Activated CD8-positive, alpha-beta memory T cell treated with anti-CD3 and anti-CD28 coated beads, Interleukin-2, amount 50 U/mL, for 24 hours (primary cell): Measurements from ENCODE around the gene C5orf15.
A peak's percentile ranks its signal among the peaks of the same experiment; 100 is the strongest.

Experiments
- DNase-seq: peaks from one replicate; pipeline ENCODE4 v3.0.0-alpha.2; 2020; ENCODE audit errors: extremely low read depth

Gene C5orf15

DNA sequence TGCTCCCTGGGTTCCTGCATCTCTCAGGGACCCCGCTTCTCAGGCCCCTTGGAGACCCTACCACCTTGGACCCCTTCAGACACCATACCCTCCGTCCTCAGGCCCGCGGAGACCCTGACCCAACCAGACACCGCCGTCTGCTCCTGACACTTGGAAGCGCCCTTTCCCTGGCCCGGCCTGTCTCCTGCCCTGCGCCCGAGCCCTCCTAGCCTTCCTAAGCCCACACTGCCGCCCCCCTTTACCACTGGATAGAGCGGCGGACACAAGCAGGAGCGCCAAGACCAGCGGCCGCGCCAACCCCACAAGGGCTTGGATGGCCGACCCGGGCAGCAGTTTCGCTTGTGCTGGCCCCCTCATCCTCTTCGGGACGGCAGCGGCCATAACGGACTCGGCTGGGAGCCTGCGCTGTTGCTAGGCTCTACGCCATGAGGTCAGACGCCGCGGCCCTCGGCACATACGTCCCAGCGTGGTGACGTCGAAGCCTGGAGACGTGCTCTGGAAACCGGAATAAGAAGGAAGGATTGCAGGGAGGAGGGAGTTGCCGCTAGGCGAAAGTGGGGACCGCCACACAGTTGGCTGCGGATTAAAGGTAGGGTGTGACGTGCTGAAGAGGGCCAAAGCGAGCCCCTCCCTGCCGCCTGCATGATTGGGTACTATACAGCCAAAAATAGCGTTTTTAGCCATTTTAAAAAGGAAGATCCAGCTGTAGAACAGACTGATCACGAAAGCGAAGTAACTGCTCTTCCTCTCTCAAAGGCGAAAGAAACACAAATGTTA lies at the start of gene C5orf15:
TSS of gene C5orf15 (minus strand) at position 422 of the 777 bp plus-strand sequence. CDS start at position 381, 41 bp downstream.
- DNase-seq, result peak; percentile 84

GRCh38 chr5:134008266-134008749 lies 39.9 kb upstream of the C5orf15 start:
- no peak for DNase-seq

DNA sequence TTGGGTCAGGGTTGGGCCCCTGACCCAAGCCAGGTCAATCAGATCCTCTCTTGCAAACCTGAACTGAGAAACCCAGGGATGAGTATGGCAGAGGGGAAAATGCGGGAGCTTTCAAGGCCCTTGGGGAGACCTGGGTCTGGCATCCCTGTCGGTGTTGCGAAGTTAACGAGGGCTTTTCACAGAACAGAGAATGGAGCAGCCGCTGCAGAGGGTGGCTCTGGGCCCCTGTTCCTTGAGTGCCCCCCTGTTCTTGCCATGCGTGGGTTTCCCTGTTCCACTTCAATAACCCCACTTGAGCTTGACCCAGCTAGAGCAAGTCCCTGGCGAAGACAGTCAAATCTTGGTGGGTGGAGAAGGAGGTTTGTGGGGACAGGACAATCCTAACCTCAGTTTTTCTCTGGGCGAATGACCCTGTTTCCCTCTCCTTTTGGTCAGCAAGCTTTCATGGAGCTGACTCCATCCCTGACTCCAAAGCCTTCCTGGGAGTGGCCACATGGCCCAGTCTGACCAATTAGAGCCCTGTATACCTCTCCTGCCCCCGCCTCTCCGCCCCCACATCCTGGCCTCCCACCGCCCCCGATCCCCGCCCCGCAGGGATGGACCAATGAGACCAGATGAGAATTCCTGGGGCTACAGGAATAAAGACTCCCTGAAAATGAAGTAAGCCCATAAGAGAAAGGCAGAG lies 39.3 kb upstream of the C5orf15 start:
- no peak for DNase-seq

DNA sequence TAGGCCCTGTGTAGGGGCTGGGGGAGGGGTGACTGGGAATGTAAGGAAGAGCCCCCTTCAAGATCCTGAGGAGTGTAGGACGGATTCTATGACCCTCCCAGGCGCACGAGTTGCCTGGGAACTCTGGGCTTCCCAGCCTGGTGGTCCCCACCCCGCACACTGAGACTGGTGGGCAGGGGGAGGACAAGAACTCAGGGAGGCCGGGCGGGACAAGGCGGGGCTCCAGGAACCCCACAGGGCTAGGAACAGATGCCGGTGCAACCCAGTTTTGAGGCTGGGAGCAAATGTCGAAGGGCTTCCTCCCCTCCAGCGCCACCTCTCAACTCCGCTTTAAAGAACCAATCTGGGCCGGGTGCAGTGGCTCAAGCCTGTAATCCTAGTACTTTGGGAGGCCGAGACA lies 37.7 kb upstream of the C5orf15 start:
- DNase-seq, result no peak

DNA sequence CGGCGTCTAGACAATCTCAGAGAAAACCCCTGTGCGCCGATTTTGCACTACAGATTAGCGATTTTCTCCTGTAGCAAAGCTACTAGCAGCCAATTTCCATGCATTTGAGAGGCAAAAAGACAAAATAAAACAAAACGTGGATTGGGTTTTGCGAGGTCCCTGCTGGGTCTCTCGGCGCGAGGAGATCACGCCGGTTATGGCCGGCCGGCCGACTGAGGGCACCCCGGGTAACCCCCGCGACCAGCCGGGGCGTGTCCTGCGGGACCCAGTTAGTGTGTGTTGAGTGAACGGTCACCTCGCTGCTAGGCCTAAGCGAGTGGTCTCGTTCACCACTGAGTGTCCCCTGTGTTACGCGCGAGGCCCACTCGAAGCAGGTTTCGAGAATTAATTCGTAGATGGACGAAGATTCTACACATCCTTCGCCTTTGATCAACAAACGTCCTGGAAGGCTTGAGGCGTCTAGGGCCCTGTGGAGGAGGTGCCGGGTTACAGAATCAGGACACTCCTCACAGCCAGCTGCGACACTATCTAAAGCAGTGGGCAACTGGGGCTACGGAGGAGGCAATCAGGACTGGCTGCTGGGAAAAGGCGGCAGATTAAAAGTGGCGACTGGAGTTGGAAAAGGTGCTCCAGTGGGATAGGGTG lies 37.1 kb upstream of the C5orf15 start:
- DNase-seq, result no peak

DNA sequence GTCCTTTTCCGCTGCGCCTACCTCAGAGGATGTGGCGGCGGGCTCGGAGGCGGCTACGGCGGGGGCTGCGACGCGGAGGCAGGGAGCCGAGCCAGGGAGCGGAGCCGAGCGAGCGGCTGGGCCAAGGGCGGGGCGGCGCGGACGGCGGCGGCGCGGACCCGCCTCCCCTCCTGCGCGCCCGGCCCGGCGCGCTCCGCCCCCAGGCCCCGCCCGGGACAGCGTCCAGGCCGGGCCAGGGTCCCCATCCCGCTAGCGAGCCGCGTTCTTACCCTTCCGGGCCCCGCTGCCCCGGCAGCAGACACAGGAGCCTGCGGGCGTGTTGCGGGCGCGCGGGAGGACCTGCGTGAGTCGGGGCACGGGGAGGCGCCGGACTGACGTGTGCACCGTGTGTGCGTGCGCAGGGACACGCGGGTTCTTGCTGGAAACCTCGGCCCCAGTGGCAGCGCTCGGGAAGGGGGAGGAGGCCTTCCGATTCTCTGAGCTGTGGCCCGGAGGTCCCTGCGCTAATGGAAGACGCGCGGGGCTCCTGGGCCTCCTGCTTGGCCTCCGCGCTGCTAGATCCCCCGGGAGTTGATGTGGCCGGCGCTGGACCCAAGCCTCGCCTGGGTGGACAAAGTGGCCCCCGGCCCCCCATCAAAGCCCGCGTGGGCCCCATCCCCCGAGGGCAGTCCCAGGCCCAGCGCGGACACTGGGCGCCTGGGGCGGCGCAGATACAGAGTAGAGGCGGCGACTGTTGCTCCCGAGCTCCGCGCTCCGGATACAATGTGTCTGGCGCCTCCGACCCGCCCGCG lies 36.4 kb upstream of the C5orf15 start, which contains the start of gene VDAC1:
TSS of gene VDAC1 (minus strand) at position 350 of the 791 bp plus-strand sequence. CDS start 11,963 bp downstream, outside the sequence.
- peak; percentile 56 for DNase-seq

GRCh38 chr5:134003817-134004625 lies 35.6 kb upstream of the C5orf15 start:
- no peak for DNase-seq

DNA sequence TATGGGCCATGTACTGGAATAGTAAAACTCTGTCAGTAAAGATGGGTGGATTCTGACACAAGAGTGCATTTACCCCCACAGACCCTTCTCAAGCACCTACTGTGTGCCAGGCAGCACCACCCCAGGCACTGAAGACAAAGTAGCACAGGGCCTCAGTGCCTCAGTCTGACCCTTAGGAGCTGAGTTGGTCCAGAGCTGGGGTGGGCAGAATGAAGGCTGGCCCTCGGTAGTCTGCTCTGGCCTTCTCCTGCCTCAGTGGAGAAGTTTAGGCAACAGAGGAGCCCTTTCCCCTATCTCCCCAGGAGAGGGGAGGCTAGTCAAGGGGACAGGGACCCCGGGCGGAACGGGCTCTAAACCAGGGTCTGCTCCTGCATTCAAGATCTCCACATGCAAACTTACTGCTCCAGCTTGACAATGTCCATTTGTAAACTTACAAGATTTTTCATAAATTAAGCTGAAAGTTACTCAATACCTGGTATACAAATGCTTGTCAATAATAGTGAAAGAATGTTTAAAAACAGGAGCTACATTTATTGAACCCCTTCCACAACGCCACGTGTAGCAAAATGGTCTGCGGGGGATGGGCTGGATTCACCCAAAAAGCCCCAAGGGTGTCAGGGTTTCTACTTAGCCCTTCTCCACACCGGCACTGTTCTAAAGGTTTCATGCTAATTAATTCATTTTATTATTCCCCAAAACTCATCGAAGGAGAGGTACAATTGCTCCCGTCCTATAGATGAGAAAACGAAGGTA lies 34.8 kb upstream of the C5orf15 start:
- DNase-seq, result no peak

GRCh38 chr5:134001938-134002731 lies 33.7 kb upstream of the C5orf15 start:
- DNase-seq, result no peak

- no peak for DNase-seq
These were observed 32.5 kb upstream of the C5orf15 start for GRCh38 chr5:134000696-134001453.

DNA sequence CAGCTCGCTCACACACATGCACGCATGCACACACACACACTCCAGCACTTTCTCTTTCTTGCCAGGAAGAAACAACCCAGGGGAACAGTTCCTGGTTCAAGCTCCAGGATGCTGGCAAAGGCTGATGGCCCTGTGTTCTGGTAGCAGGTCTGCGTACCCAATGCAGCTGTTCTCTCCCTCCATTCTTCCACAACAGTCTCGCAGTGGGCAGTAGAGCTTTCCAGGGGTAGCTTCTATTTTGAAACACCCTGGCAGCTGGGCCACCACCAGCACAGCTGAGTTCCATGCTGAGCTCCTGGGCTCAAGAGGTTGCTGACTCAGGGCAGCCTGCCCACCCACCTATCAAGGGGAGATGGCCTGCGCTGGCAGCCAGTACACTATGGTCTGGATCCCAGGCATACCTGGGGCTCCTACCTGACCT lies 31.7 kb upstream of the C5orf15 start:
- DNase-seq, result no peak

GRCh38 chr5:133998807-133999206 lies 30.4 kb upstream of the C5orf15 start:
- DNase-seq, result no peak

DNA sequence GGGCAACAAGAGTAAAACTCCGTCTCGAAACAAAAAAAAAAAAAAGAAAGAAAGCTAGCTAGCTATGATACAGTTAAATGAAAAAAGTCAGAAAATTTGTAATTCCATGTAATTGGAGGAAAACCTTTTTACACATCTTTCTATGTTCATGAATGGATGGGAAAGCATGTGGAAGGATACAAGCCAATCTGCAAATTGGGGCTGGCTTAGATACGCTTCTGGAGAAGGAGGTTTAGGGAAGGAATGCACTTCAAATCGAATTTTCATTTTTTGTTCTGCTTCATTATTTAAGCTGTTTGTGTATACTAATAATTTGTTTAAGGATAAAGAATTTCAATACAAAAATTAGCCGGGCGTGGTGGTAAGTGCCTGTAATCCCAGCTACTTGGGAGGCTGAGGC lies 29.6 kb upstream of the C5orf15 start:
- no peak for DNase-seq

GRCh38 chr5:133996683-133997252 lies 28.3 kb upstream of the C5orf15 start:
- DNase-seq, result no peak

DNA sequence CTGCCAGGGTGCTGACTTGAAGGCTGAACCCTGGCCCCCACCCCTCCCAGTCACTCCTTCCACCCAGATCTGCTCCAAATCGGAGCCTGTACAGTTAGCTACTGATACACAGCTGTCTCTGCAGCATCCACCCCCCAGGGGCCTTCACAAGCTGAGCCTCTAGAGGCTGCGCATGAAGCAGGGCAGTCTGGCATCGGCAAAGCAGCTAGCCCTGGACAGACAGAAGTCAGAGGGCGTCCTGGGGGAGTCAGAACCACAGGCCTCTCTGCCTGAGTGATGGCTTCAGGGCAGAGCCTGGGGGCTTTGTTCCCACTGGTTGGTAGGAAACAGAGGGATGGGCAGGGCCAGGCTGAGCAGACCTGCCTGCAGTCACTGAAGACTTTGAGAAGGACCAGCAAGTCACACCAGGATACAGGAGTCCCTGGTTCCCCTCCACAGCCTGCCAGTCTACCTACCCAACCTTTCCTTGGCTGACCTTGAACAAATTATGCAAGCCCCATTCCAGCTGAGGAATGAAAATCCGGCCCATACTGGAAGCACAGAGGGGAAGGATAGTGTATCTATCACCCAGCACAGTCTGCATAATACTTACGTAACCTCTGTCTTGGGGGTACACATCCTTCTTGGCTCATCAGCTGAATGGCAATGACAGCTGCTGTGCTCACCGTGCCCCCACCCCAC lies 27.6 kb upstream of the C5orf15 start:
- DNase-seq, result no peak

DNA sequence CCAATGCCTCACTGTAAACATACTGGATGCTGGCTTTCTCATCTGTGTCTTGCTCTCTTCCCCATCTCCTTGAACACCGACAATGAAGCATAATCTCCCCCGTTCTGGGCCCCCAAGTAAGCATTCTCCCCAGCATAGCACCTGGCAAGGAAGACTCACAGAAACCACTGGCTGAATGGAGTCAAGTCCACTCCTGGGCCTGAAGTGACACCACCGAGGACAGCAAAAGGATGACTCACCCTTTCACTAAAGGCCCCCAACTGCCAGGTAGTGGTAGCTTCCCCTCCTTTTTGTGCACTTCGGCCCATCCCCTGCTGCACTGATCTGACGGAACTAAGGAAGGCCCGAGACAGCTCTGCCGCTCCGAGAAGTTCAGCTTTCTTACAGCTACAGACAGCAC lies 26.9 kb upstream of the C5orf15 start:
- no peak for DNase-seq

DNA sequence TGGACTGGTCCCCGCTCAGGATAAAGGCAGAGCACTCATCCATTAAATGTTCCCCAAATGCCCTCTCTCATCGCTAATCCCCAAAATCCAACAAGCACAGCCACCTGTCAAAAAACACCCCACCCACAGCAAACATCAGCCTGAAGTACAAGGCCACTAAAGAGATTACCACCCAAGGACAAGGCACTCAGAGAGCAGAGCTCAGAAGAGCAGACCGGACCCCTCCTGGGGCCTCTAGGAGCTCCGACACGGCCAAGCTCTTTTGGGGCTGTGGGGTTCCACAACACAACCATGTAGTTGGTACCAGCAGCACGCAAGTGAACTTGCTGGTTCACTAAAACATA lies 26.5 kb upstream of the C5orf15 start:
- no peak for DNase-seq
